HEK293T (cell line): ENCODE measurements around the gene FAM47E.

ENCODE experiments used
- ARNT ChIP-seq: fragments of 450-650 bp; IDR thresholded peaks from 2 replicates; pipeline ENCODE4 v1.6.1; 2017; ENCODE audit warnings: mild to moderate bottlenecking
- BHLHE40 ChIP-seq: fragments of 450-650 bp; IDR thresholded peaks from 2 replicates; pipeline ENCODE4 v1.6.1; 2016; ENCODE audit warnings: mild to moderate bottlenecking, moderate library complexity, borderline replicate concordance
- FOXK2 ChIP-seq: fragments of 450-650 bp; IDR thresholded peaks from 2 replicates; pipeline ENCODE4 v1.6.1; 2016; ENCODE audit warnings: mild to moderate bottlenecking
- FOXM1 ChIP-seq: fragments of 450-650 bp; IDR thresholded peaks from 2 replicates; pipeline ENCODE4 v1.6.1; 2017; ENCODE audit warnings: mild to moderate bottlenecking, borderline replicate concordance
- LEF1 ChIP-seq: fragments of 450-650 bp; IDR thresholded peaks from 2 replicates; pipeline ENCODE4 v1.6.1; 2017; ENCODE audit warnings: mild to moderate bottlenecking, borderline replicate concordance
- NFRKB ChIP-seq: fragments of 450-650 bp; IDR thresholded peaks from 2 replicates; pipeline ENCODE4 v1.6.1; 2016; ENCODE audit warnings: mild to moderate bottlenecking, moderate library complexity
- SP1 ChIP-seq: fragments of 450-650 bp; IDR thresholded peaks from 2 replicates; pipeline ENCODE4 v1.6.1; 2017
- TARDBP ChIP-seq: fragments of 450-650 bp; IDR thresholded peaks from 2 replicates; pipeline ENCODE4 v1.6.1; 2016
- TF ChIP-seq, protein P1 (sequence below): fragments of 450-650 bp; IDR thresholded peaks from 2 replicates; pipeline ENCODE4 v1.6.1; 2016

GRCh38 chr4:76257824-76258223 is 6.3 kb downstream of the FAM47E start:
- TF ChIP-seq FOXK2 (no peak), NFRKB (no peak), TARDBP (no peak), LEF1 (no peak), BHLHE40 (no peak), SP1 (no peak), ARNT (no peak), FOXM1 (no peak)
- TF ChIP-seq, protein P1, sequence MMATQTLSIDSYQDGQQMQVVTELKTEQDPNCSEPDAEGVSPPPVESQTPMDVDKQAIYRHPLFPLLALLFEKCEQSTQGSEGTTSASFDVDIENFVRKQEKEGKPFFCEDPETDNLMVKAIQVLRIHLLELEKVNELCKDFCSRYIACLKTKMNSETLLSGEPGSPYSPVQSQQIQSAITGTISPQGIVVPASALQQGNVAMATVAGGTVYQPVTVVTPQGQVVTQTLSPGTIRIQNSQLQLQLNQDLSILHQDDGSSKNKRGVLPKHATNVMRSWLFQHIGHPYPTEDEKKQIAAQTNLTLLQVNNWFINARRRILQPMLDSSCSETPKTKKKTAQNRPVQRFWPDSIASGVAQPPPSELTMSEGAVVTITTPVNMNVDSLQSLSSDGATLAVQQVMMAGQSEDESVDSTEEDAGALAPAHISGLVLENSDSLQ, result no peak
